OCI-LY1 (cell line): ENCODE measurements around the gene GSX1.

Source experiments
- EZH2 ChIP-seq: fragments of 200-600 bp; sonication (generic), shearing (Covaris generic); IDR thresholded peaks from 2 replicates; pipeline ENCODE4 v1.8.0; 2017; ENCODE audit warnings: borderline replicate concordance, mixed run types, mild to moderate bottlenecking, antibody characterized with exemption, low read length, moderate library complexity, mixed read lengths
- TF ChIP-seq, protein P1 (sequence below): fragments of 200-600 bp; sonication (generic), shearing (Covaris generic); IDR thresholded peaks from 2 replicates; pipeline ENCODE4 v1.5.1; 2017; ENCODE audit warnings: mild to moderate bottlenecking, antibody characterized with exemption, low read length, moderate library complexity, mixed read lengths

DNA sequence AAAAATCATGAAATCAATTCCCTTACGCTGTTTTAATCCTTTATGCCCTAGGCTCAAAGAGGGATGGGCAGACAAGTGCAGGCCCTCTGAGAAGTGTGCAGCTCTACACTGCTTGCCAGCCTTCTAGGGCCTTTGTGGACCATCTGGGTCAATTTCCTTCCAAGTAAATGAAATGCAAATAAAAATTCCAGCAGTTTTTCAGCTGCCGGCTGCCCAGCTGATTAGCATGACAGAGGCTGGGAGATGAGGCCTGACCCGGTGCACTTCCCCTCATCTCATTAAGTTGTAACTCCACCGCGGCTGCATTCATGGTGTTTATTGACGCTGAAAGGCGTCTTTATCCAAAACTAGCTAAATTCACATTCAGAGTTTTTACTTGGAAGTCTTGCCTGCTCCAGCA is 47.5 kb upstream of the GSX1 start:
- TF ChIP-seq EZH2, result no peak
- TF ChIP-seq, protein P1, sequence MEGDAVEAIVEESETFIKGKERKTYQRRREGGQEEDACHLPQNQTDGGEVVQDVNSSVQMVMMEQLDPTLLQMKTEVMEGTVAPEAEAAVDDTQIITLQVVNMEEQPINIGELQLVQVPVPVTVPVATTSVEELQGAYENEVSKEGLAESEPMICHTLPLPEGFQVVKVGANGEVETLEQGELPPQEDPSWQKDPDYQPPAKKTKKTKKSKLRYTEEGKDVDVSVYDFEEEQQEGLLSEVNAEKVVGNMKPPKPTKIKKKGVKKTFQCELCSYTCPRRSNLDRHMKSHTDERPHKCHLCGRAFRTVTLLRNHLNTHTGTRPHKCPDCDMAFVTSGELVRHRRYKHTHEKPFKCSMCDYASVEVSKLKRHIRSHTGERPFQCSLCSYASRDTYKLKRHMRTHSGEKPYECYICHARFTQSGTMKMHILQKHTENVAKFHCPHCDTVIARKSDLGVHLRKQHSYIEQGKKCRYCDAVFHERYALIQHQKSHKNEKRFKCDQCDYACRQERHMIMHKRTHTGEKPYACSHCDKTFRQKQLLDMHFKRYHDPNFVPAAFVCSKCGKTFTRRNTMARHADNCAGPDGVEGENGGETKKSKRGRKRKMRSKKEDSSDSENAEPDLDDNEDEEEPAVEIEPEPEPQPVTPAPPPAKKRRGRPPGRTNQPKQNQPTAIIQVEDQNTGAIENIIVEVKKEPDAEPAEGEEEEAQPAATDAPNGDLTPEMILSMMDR, result no peak
